NCI-H1092 (cell line): Measurements from ENCODE around the gene PFAS.
"Not testable (repeated sequence)": the region's sequence is repeated elsewhere in the genome, so short reads cannot be mapped to it uniquely, and the experiment has no call there.

ENCODE experiments used
- DNase-seq: peaks from one replicate; lab custom pipeline; 2025; lab: John Stamatoyannopoulos, UW

Gene PFAS

GRCh38 chr17:8225813-8226535, 23.1 kb upstream of the PFAS start:
- DNase-seq = no peak

- no peak for DNase-seq
These were observed 22.4 kb upstream of the PFAS start for GRCh38 chr17:8226536-8227237.

- no peak for DNase-seq
These were observed 21.9 kb upstream of the PFAS start for GRCh38 chr17:8227238-8227581.

- DNase-seq = no peak
These were observed 17.4 kb upstream of the PFAS start for GRCh38 chr17:8231701-8232100.

GRCh38 chr17:8234361-8235270, 14.5 kb upstream of the PFAS start:
- no peak for DNase-seq

GRCh38 chr17:8235676-8236075, 13.4 kb upstream of the PFAS start:
- DNase-seq = no peak

- DNase-seq = no peak
These were observed 11.9 kb upstream of the PFAS start for GRCh38 chr17:8237175-8237574.

GRCh38 chr17:8237886-8238285, 11.2 kb upstream of the PFAS start:
- no peak for DNase-seq

- DNase-seq = no peak
These were observed 5.3 kb upstream of the PFAS start for GRCh38 chr17:8243827-8244226.

GRCh38 chr17:8244768-8245167, 4.3 kb upstream of the PFAS start:
- DNase-seq = no peak

- no peak for DNase-seq
These were observed 772 bp downstream of the PFAS start for GRCh38 chr17:8249621-8250500.

- not testable (repeated sequence) for DNase-seq
These were observed 2.3 kb downstream of the PFAS start for GRCh38 chr17:8251411-8251810.

GRCh38 chr17:8253801-8254200, 4.7 kb downstream of the PFAS start:
- DNase-seq = no peak

- DNase-seq = no peak
These were observed 5.8 kb downstream of the PFAS start for GRCh38 chr17:8254881-8255280.

GRCh38 chr17:8255499-8255898, 6.4 kb downstream of the PFAS start:
- no peak for DNase-seq

- no peak for DNase-seq
These were observed 7.2 kb downstream of the PFAS start for GRCh38 chr17:8256291-8256690.

GRCh38 chr17:8256691-8257090, 7.6 kb downstream of the PFAS start:
- DNase-seq = no peak

- no peak for DNase-seq
These were observed 8.7 kb downstream of the PFAS start for GRCh38 chr17:8257801-8258200.

GRCh38 chr17:8264320-8264719, 15.2 kb downstream of the PFAS start:
- no peak for DNase-seq

GRCh38 chr17:8264836-8265542, 15.9 kb downstream of the PFAS start:
- no peak for DNase-seq
